Adrenal gland (tissue), 5 donors: ENCODE results near the gene ADGRG7.

Experiments
- CTCF ChIP-seq, 6 experiments: fragments of 450-650 bp in 4 of 6; fragments of 200-600 bp in 2 of 6; sonication (generic) in 1 of 6; IDR thresholded peaks; 1 replicate in 5 of 6; 2 replicates in 1 of 6; pipeline versions ENCODE4 v1.5.1 to v1.8.0; 2016 to 2021; ENCODE audit warnings: antibody characterized with exemption in 6 of 6, mild to moderate bottlenecking in 2 of 6, moderate library complexity in 1 of 6
- POLR2A ChIP-seq, 2 donors: fragments of 450-650 bp; IDR thresholded peaks; one replicate each; pipeline ENCODE4 v1.6.1; 2017; ENCODE audit warnings: antibody characterized with exemption in 2 of 2, mild to moderate bottlenecking in 2 of 2, moderate library complexity in 1 of 2
- donor health status: DM: no; HTN: no; CAD: no.

DNA sequence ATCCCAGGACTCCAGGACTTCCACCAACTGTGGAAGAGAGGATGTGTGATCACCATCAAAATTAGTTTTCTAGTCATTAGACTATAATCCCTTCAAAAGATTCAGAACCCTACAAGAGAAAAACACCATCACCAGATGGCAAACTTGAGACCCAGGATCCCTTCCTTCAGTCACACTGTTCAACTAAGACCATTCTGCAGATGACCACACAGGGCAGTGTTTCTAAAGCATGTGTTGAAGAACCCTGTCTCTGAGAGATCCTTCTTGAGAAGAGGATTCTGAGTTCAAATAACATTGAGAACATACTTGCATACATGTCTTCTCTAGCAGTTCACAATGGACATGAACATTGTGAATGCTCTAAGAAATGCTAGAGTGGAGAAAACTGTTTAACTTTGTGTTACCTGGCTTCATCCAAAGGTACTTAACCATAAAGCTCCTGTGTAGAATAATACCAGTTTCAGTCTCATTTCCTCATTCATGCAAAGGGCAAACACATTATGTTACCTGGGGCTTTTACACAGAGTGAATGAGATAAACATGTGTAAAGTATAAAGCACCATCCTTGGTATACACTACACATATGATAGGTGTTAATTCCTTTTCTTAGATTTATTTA is 2.4 kb upstream of the ADGRG7 start:
- TF ChIP-seq CTCF (IDR thresholded peaks at IDR 0.05) (no peak), POLR2A (IDR thresholded peaks at IDR 0.05) (no peak)
